Umbilical cord (tissue), 2 donors: ENCODE data around the gene SPRTN. TPM values are rescaled to one million over a fixed set of nuclear protein-coding genes. Genes with fewer than 3 reads are reported as not detected.

Experiments used
- DNase-seq: peaks from one replicate; pipeline ENCODE4 v3.0.0-alpha.2; 2015; ENCODE audit warnings: low spot score
- total RNA-seq: library from RNA; depleted of rRNA; stranded (reverse); fragments of >200 nt; gene quantifications from one replicate; pipeline ENCODE4 v1.2.3, GENCODE V29; 2014; ENCODE audit warnings: low replicate concordance; ENCODE audit not compliant: insufficient read depth

Gene SPRTN
- total RNA-seq, 1 donor from 2014 or later, result 8.9 TPM

DNA sequence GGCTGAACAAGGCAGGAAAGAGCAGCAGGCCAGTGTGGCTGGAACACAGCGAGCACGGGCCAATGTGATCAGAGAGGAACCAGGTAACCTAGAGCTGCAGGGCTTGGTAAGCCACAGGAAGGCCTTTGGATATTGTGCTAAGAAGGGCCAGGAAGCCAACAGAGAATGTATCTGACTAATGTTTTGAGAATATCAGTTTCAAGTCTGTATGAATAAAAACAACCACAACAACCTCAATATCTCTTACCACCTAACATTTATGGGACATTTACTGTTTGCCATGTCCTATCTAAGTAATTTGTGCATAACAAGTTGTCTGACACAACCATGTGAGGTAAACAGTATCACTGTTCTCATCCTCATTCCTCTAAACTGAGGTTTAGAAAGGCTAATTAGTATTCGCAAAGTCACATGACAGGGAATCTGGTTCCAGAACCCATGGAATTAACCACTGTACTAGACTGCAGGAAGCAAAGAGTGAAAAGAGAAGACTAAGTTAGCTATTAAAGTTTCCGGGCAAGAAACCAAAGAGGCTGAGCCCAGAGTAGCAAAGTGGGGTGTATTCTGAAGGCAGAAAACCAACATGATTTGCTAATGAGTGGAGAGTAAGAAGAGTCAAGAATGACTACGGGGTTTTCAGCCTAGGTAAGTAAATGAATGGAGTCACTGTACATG is 38.9 kb downstream of the SPRTN start:
- DNase-seq, result no peak

DNA sequence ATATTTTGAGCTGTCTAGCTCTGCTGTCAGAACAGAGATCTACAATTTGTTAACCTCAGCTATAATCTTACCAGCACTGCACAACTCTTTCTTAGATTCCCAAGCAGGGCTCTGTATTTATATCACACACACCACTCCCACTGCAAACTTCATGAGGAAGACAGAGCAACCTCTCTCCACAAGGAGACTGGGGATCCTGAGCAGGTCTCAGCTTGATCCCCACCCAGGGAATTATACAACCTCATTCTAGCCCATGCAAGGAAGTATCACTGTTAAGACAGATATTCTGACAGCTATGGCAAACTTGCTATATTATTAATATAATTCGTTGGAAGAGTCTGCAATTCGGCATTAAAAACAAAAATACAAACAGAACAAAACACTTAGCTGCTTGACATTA is 43.6 kb downstream of the SPRTN start:
- no peak for DNase-seq

DNA sequence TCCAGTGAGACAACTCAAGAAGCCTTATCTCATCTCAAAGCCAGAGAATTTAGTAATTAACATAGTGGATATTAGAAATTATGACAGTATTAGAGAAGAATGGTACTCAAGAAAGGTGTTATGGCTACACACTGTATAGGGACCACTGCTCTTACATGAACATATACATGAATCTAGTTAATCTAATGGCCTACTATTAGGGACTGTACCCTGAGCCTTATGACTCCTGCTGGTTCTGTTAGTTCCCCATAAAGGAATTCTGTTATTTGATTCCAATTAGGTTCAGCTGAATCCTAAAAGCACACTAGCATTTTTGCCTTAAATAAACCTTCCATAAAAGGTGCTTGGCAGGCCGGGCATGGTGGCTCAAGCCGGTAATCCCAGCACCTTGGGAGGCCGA is 44.3 kb downstream of the SPRTN start:
- no peak for DNase-seq

DNA sequence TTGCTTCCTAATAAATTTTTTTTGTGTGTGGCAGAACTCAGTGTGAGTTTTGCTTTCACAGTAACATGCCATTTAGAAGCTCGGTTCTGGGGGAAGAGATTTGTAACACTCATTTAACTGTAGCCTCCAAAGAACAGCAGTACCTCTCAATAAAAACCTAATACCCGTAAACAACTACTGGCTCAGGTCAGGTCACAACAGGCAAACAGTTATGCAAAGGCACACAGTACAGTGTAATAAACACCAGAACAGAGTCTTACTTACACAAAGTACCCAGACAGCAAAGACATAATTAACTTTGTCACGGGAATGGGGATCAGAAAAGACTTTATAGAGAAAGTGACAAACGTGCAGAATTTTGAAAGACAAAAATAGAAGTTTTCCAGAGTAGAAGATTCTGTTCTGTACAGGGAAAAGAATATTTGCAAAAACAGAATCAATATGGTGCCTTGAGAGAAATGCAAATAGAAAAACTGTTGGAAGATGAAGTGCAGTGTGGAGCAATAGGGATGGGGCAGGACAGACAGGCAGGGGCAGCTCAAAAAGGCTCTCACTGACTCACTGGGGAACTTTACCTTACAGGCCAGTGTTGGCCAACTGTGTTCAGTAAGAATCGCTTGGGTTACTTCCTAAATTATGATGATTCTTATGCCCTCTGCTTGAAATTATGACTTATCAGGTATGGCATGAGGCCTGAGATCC is 45.2 kb downstream of the SPRTN start:
- DNase-seq, result no peak

DNA sequence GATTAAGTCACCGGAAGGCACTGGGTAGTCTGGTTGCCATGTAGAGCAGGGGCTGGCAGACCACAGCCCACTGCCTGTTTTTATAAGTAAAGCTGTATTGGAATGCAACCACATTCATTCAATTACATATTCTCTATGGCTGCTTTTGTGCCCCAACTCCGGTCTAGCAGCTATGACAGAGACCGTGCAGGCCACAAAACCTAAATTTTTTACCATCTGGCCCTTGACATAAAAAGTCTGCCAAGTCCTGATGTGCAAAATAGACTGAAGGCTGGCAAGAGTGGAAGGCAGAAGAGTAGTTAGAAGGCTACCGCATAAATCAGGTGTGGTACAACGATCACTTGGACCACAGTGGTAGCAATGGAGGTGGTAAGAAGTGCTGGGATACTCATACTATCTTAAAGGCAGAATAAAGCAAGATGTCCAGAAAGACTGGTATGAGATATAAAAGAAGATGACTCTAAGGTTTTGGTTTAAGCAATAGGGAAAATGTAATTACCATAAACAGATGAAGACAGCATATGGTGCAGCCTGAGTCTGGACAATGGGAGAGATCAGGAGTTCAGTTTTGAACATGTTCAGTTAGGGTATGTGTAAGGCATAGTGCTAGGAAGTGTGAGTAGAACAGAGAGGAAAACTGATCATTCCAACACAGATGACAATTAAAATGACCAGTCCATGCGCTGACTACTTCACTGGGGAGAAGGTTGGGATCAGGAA is 46.8 kb downstream of the SPRTN start:
- DNase-seq, result no peak

DNA sequence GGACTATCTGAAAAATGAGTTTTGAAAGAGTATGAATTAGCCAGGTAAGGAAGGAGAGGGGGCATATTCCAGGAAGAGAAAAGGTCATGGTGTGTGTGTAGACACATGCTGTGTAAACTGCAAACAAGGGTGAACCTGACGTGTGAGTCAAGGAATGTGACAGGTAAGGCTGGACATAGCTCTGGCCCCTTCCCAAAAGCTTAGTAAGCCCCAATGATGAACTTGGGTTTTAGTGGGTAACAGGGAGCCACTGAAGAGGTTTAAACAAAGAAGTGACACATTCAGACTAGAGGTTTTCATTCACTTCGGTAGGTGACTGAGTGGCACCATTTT is 47.3 kb downstream of the SPRTN start:
- DNase-seq, result no peak

DNA sequence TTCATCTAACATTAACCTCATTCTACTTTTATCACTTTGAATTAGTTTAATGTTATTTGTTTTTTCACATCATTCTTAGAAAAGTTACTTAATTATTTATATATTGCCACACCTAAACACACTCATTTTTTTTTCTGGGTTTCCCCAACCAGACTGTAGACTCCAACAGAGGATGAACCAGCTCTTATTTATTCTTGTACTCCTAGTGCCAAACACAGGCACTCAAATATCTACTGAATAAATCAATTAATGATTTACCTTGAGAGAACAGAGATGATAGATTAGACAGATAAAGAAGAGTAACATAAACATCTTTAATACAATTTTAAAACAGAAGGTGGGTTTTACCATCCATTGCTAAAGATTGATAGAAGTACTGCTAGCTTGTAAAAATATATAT is 48.4 kb downstream of the SPRTN start:
- DNase-seq, result no peak

DNA sequence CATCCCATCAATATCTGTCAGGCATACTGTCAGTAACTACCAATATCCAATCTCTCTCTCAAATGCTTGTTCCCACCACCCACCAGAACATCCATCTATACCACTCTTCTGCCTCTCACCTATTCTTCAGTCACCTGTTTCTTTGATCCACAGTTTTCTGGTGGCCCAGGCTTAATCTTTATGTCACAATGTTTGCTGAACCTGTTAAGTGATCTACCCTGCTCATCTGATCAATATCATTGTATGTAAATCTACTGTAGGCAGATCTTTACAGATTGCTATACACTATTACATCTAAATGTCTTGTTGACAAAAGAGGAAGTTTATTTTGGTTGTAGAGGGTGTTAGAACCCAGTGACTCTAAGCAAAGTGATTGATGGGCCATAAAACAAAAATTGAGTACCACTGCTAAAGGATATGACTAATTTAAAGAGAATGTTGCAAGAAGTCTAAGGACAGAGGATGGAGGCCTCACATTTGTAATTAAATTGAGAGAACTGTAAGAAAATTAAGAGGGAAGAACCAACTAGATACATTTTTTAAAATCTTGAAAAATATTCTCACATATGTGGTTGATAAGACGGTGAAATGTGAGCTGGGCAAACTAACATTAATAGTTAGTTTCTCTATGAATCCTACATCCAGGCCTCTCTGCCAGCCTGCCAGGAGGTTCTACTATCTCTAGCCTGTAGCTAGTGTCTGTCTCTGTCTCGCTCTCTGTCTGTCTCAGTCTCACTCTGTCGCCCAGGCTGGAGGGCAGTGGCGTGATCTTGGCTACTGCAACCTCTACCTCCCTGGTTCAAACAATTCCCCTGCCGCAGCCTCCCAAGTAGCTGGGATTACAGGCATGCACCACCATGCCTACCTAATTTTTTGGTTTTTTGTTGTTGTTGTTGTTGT is 49.9 kb downstream of the SPRTN start:
- no peak for DNase-seq

DNA sequence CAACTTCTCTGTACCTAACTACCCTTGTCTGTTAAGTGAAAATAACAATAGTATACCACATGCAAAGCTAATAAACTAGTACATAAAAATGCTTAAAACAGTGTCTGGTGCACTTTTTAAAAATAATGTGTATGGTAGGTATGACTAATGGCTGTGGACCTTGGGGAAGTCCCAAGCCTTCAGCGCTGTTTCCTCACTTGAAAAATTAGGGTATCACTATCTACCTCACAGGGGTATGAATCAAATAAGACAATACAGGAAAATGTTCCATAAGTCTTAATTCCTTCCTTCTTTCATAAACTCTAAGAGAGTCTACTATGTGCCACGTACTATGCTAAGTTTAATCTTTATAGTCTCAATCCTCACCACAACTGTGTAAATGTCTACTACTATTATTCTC is 52.0 kb downstream of the SPRTN start:
- DNase-seq, result no peak

DNA sequence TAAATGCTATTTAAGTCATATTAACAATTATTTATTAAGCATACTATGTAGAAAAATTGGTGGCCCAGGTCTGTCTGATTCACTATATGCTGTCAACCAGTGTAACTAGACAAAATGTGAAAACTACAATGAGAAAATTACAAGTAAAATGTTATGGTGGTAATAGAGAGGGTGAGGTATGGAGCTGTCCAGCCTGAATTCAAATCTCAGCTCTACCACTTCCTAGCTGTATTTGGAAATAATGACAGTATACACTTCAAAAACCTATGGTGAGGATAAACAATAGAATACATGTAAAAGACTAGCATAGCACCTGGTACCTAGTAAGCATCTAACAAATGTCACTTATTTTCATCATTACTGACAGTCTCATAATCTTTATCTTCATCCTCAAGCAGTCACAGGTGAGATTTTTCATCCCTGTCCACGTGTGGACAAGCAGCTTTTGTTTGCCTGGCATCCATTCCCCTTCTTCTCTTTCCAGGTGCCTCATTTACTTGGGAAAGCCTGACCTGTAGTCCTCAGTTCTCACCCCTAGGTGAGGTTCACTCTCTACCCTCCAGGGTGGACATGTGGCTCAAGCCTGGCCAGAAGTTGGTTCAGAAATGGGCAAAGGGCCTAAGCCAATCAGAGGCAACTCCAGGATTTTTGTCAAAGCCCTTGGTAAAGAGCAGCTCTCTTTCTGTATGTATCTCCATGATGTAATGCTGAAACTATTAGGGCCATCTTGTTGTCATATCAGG is 54.5 kb downstream of the SPRTN start:
- no peak for DNase-seq

DNA sequence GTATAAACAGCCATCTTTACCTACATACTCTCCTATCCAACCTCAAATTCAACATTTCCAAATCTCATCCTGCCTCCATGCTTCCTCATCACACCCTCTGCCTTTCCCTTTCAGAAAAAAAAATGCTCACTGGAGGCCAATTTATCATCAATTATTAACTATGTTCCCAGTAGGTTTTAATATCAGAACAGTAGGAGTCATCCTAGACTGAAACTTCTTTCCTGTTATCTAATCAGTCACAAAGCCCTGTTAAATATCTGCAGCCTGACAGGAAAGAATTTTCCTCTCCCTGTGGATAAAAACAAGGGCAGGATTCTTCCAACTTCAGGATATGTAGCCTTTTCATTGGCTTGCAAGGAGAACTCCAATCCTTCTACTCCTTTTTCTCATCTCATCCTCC is 55.6 kb downstream of the SPRTN start:
- peak; percentile 64 for DNase-seq

DNA sequence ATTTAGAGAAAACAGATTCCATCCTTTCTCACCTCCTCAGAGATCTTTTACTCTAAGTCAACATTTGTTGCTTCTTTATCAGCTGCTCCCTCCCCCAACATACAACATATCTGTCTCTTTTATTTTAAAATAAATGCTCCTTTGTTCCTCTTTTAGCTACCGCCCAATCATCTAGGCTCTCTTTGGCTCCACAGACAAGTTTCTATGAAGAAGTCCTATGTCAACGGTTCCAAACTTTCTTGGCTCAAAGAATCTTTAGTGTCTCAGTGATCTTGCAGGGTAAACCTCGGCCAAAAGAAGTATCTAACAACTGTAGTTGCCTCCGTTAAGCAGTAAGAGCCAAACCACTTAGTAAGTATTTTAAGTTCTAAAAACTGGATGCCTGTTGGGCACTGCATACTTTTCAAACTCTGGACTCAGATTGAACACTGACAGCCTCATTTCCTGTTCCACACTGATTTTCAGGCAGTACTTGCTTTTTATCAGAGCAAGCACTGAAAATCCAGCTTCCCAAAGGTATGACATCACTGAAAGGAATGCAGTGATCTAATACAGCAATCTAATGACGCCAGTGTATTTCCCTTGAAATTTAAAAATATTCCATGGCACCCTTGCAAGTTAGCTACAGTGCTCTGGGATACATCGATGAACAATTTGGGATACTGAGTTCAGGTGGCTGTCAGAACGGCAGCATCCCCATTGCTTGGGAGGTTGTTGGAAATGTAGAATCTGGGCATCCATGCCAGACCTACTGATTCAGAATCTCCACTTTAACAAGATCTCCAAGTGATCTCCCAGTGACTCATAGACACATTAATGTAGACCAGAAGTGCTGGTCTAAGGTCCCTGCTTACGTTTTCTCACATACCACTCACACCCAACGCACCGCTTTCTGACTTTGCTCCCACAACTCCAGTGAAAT is 57.2 kb downstream of the SPRTN start:
- peak; percentile 89 for DNase-seq

DNA sequence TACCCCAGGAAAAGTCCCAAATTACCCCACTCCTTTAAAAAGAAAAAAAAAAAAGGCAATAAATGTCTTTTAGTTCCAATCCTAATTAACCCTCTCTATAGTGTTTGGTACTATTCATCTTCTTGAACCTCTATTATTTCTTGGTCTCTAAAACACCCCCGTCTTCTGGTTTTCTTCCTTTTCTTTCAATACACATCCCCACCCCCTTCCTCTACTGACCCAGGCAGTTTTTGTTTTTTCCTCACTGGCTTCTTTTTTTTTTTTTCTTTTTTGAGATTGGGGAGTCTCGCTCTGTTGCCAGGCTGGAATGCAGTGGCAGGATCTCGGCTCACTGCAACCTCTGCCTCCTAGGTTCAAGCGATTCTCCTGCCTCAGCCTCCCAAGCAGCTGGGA is 57.9 kb downstream of the SPRTN start:
- DNase-seq, result no peak

DNA sequence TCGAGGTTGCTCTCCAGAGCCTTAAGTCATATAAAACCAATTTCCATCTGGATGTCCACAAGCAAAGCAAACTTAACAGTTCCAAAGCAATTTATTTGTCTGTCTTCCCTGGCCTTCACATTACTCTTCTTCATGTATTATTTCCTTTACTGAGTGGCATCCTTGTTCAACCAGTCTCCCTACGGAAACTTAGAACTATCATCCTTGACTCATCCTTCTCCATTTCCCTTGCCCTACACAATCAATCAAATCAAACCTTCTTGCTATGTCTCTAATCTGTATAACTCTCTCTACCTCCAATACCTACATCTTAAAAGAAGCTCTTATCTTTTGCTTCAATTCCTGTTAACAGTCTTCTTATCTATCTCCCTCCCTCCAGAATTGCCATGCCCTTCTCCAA is 58.5 kb downstream of the SPRTN start:
- no peak for DNase-seq

DNA sequence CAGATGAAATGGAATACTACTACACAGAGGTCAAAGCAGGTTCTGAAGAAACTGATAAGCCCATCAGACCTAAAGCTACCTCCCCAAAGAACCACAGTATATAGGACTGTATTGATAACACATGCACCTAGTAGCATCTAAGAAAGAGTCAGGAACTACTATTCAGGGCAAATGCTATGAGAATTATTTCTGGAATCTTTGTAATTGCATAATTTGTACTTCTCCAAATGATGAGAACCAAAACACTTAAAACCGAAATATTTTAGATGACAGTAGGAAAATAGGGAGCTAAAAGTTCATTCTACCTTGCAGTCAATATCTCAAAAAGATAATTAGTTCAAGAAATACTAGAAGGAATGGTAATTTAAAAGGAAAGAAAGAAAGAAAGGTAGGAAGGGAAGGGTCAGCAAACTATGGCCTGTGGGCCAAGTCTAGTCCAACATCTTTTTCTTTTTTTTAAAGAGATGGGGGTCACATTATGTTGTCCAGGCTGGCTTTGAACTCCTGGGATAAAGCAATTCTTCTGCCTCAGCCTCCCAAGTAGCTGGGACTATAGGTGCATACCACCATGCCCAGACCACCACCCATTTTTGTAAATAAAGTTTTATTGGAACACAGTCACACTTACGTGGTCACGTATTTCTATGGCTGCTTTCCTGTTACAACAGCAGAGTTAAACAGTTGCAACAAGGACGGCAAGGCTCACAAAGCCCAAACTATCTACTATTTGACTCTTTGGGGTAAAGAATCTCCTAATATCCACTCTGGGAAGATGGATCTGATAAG is 60.0 kb downstream of the SPRTN start:
- no peak for DNase-seq

DNA sequence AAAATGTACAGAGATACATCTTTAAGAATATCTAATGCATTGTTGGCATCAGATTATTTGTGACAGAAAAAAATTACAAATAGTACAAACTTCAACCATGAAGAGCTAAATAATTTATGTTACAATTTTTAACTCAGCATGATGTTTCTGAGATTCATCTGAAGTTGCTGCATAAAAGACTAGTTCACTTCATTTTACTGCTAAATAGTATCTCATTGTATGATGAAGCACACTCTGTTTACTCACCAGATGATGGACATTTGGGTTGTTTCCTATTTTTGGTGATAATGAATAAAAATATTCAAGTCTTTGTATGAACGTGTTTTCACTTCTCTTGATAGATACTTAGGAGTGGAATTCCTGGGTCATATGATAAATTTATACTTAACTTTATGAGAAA is 63.4 kb downstream of the SPRTN start:
- DNase-seq, result no peak

DNA sequence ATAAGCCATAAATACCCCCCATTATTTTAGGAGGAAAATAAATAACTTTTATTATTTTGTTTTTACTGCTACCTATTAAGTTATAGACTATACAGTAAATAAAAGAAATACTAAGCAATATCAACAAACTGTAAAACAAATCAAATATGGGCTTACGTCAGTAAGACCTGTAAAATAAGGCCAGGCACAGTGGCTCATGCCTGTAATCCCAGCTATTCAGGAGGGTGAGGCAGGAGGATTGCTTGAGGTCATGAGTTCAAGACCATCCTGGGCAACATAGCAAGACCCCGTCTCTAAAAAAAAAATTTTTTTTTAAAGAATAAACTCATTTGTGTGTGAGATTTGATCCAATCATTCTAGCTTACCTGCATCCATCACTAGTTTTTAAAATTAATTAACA is 66.2 kb downstream of the SPRTN start:
- DNase-seq, result no peak
